HepG2 (cell line): ENCODE data around the gene RELL1. TPM values are rescaled to one million over a fixed set of nuclear protein-coding genes. Genes with fewer than 3 reads are reported as not detected.

ENCODE experiments used
- ARNT ChIP-seq: fragments of 450-650 bp; IDR thresholded peaks from 2 replicates; pipeline ENCODE4 v1.6.1; 2017
- CBX2 ChIP-seq, 2 experiments: fragments of 200-600 bp in 1 of 2; sonication (generic); formaldehyde crosslinking in 1 of 2; IDR thresholded peaks; 2 replicates each; pipeline versions ENCODE4 v1.7.0 to v1.8.1; 2018 to 2022; ENCODE audit warnings: low read depth in 2 of 2, low read length in 1 of 2, mild to moderate bottlenecking in 1 of 2, missing genetic modification reagents in 1 of 2
- ISL2 ChIP-seq: sonication (generic); formaldehyde crosslinking; IDR thresholded peaks from 2 replicates; pipeline ENCODE4 v1.5.0; 2020; ENCODE audit warnings: missing genetic modification reagents
- MIER3 ChIP-seq: IDR thresholded peaks from 2 replicates; pipeline ENCODE4 v1.6.1; 2016; ENCODE audit warnings: missing compliant biosample characterization, borderline replicate concordance
- MLXIP ChIP-seq: sonication (generic); formaldehyde crosslinking; IDR thresholded peaks from 2 replicates; pipeline ENCODE4 v1.9.0; 2021; ENCODE audit warnings: missing genetic modification reagents, borderline replicate concordance
- RERE ChIP-seq: IDR thresholded peaks from 2 replicates; pipeline ENCODE4 v1.6.1; 2016; ENCODE audit warnings: low read depth, missing genetic modification reagents, missing compliant biosample characterization
- ZNF142 ChIP-seq: sonication (generic); formaldehyde crosslinking; IDR thresholded peaks from 2 replicates; pipeline ENCODE4 v1.4.0; 2020; ENCODE audit warnings: missing genetic modification reagents
- ZNF333 ChIP-seq: sonication (generic); formaldehyde crosslinking; IDR thresholded peaks from 2 replicates; pipeline ENCODE4 v1.4.0; 2020; ENCODE audit warnings: mild to moderate bottlenecking, missing genetic modification reagents, borderline replicate concordance
- ZNF513 ChIP-seq: sonication (generic); formaldehyde crosslinking; conservative IDR thresholded peaks from 2 replicates; pipeline ENCODE4 v1.5.0; 2020; ENCODE audit warnings: missing genetic modification reagents
- polyA plus RNA-seq, 8 experiments: library from polyadenylated mRNA; depleted of rRNA in 3 of 8; stranded (reverse) in 7 of 8; unstranded in 1 of 8; fragments of >200 nt; fragmentation: Illumina TruSeq in 4 of 8; extraction: Trizol in 4 of 8; gene quantifications; 2 replicates each; pipeline versions ENCODE4 v1.2.1 to v1.2.3, GENCODE V29; 2011 to 2016; ENCODE audit warnings: low read depth in 4 of 8, missing spikeins in 1 of 8, mixed read lengths in 1 of 8; ENCODE audit not compliant: insufficient read depth in 1 of 8
- total RNA-seq, 5 experiments: library from RNA; depleted of rRNA; stranded (reverse); fragments of >200 nt; fragmentation: Illumina TruSeq; extraction: Trizol; gene quantifications; 2 replicates each; pipeline ENCODE4 v1.2.3, GENCODE V29; 2016; ENCODE audit warnings: low read depth in 1 of 5
- TF ChIP-seq, protein P1 (sequence below): sonication (generic); formaldehyde crosslinking; IDR thresholded peaks from 2 replicates; pipeline ENCODE4 v1.4.0; 2020; ENCODE audit warnings: missing genetic modification reagents

The RELL1 gene
- total and polyA plus RNA-seq, 2 of the 13 experiments (the other 11 are each of a cell fraction or from before 2014, with no cell fraction given) = 8.4 to 58.4 TPM

- 0 out of 2 replicates have a peak, but pooled peaks have one; percentile 39 for TF ChIP-seq ZNF142
- no peak for TF ChIP-seq CBX2 (IDR thresholded peaks at IDR 0.05; ENCODE audit: low read depth, low read length)
- TF ChIP-seq CBX2 (CRISPR knock-in tag; IDR thresholded peaks at IDR 0.05; ENCODE audit: low read depth) = no peak
- no peak for TF ChIP-seq MLXIP (CRISPR knock-in tag)
- TF ChIP-seq MIER3 (CRISPR knock-in tag) = no peak
- no peak for TF ChIP-seq ZNF513 (CRISPR knock-in tag)
- no peak for TF ChIP-seq ZNF333 (CRISPR knock-in tag)
- peak; percentile 41; the same call in 1 of the 2 replicates for TF ChIP-seq RERE (CRISPR knock-in tag)
- TF ChIP-seq, protein P1, sequence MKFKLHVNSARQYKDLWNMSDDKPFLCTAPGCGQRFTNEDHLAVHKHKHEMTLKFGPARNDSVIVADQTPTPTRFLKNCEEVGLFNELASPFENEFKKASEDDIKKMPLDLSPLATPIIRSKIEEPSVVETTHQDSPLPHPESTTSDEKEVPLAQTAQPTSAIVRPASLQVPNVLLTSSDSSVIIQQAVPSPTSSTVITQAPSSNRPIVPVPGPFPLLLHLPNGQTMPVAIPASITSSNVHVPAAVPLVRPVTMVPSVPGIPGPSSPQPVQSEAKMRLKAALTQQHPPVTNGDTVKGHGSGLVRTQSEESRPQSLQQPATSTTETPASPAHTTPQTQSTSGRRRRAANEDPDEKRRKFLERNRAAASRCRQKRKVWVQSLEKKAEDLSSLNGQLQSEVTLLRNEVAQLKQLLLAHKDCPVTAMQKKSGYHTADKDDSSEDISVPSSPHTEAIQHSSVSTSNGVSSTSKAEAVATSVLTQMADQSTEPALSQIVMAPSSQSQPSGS = no peak
- TF ChIP-seq ARNT = no peak
- TF ChIP-seq ISL2 (CRISPR knock-in tag) = peak; percentile 39; the same call in 1 of the 2 replicates
Observed at GRCh38 chr4:37662861-37663390, 23.2 kb downstream of the RELL1 start (continued).
